Activated CD4-positive, alpha-beta T cell treated with anti-CD3 and anti-CD28 coated beads for 36 hours (primary cell): ENCODE results near the gene TRIM43B. TPM values are rescaled to one million over a fixed set of nuclear protein-coding genes. Genes with fewer than 3 reads are reported as not detected.
"Not testable (repeated sequence)": the region's sequence is repeated elsewhere in the genome, so short reads cannot be mapped to it uniquely, and the experiment has no call there.

Experiments used
- ATAC-seq: fragments of 200-7000 bp; cut with Tn5 transposase; one replicate; pipeline ENCODE4 v1.10.0; 2021; ENCODE audit warnings: mild to moderate bottlenecking, moderate library complexity
- CTCF ChIA-PET: fragments of 350-600 bp; sonication (Branson Sonifier 250); formaldehyde crosslinking; loops from one replicate; lab custom pipeline; 2021; ENCODE audit warnings: antibody characterized with exemption; lab: Charles Lee
- POLR2A ChIA-PET: fragments of 350-600 bp; sonication (Branson Sonifier 250); formaldehyde crosslinking; loops from one replicate; lab custom pipeline; 2021; ENCODE audit warnings: antibody characterized with exemption, inconsistent platforms; lab: Charles Lee
- DNase-seq: peaks from one replicate; pipeline ENCODE4 v3.0.0-alpha.2; 2020
- H3K27ac Mint-ChIP-seq: one replicate; pipeline ENCODE4 v1.8.0; 2021; ENCODE audit warnings: mixed read lengths
- H3K27me3 Mint-ChIP-seq: one replicate; pipeline ENCODE4 v1.8.0; 2021; ENCODE audit warnings: mixed read lengths
- H3K36me3 Mint-ChIP-seq: one replicate; pipeline ENCODE4 v1.8.0; 2021; ENCODE audit warnings: low read depth, mixed read lengths
- H3K4me1 Mint-ChIP-seq: one replicate; pipeline ENCODE4 v1.8.0; 2021; ENCODE audit warnings: mixed read lengths
- H3K4me3 Mint-ChIP-seq: one replicate; pipeline ENCODE4 v1.8.0; 2021; ENCODE audit warnings: mild to moderate bottlenecking, moderate library complexity, mixed read lengths
- H3K9me3 Mint-ChIP-seq: one replicate; pipeline ENCODE4 v1.8.0; 2021; ENCODE audit warnings: low read depth, mixed read lengths
- intact Hi-C, 2 experiments: fragments of 100-400 bp; cut with DNase I in 1 of 2; cut with micrococcal nuclease in 1 of 2; formaldehyde crosslinking; loops; one replicate each; pipeline versions ENCODE4 v1.14.2 to v1.15.1; 2022 to 2024; cut with DNase I, micrococcal nuclease
- total RNA-seq, 2 experiments: library from RNA; stranded (reverse); gene quantifications; one replicate each; pipeline ENCODE4 v1.2.3, GENCODE V29; 2021

TRIM43B gene
- total RNA-seq, 2 experiments from 2014 or later, result not detected

DNA sequence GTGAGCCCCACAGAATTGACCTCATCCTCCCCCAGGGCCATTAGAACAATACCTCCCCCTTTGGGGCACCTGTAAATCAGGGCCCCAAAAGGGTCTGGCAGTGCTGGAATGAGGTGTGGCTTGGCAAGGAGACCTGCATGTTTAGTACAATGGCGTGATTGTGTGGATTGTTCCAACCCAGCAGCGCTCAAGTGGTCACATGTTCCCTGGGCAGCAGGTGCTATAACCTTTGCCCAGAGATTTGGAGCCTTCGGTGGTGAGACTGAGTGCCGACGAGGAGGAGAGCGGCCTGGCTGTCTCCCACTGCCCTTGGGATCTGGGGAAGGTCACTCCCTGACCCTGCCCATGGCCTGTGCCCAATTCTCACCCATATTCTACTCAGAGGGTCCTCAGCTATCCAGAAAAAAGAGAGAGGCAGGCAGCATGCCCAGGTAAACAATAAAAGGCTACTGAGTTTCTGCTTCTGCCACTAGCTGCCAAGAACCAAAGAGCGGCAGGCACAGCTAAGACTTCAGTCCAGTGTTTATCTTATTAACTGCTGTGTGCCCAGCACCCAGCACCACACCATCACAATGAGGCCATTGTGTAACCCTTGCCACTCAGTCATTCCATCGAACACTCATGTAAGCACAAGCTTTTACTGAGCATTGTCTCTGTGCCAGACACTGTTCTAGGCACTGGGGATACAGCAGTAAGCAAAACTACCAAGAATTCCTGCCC is 54.6 kb downstream of the TRIM43B start:
- intact Hi-C loops, DNase-seq, H3K27ac Mint-ChIP-seq, H3K36me3 Mint-ChIP-seq, H3K27me3 Mint-ChIP-seq, CTCF ChIA-PET, H3K4me3 Mint-ChIP-seq, H3K9me3 Mint-ChIP-seq, POLR2A ChIA-PET, H3K4me1 Mint-ChIP-seq, ATAC-seq: not testable (repeated sequence)

DNA sequence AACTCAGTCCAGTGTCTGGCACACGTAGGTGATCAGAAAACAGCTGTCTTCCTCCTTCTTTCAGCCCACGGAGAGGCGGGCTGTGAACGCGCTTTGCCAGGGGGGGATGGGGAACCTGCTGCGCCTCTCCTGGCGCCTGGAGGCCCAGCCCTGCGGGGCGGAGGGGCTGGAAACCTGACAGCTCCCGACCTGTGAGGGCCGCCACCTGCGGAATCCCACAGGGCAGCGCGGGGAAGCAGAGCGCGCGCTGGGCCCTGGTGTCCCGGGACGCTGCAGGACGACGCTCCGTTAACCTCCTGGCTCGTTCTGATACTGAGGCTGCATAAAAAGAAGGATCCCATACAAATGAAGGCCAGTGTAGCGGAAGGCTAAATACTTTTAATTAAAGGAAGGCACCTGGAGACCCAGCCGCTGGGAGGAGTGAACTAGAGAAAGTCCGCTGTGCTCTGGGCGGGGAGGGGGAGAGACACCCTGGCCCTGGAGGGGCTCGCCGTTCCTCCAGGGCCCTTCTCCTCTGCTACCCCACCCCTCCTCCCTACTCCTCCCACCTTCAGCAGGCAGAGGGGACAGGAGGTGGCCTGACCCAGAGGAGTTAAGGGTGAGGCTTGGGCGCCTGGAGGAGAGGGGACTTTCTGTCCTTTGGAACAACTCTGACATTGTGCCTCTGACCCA is 57.2 kb downstream of the TRIM43B start:
- H3K9me3 Mint-ChIP-seq, DNase-seq, H3K4me1 Mint-ChIP-seq, H3K27me3 Mint-ChIP-seq, POLR2A ChIA-PET, H3K4me3 Mint-ChIP-seq, intact Hi-C loops, H3K27ac Mint-ChIP-seq, CTCF ChIA-PET, ATAC-seq, H3K36me3 Mint-ChIP-seq: not testable (repeated sequence)

Other genes starting within 250 kb of the TRIM43B start
- under 1 TPM; 0.23 to 0.44 TPM for gene PROM2, start 210.3 kb downstream of the TRIM43B start, total RNA-seq
- not detected for gene KCNIP3, start 187.4 kb downstream of the TRIM43B start, total RNA-seq
- gene FAHD2A, start 82.0 kb downstream of the TRIM43B start, total RNA-seq, result 10 to 100 TPM; 37.9 to 41.2 TPM
- gene TRIM43, start 107.2 kb upstream of the TRIM43B start, total RNA-seq, result not detected